SJSA1 (cell line): ENCODE results near the gene DECR2. TPM values are rescaled to one million over a fixed set of nuclear protein-coding genes. Genes with fewer than 3 reads are reported as not detected.

Experiments used
- DNase-seq, 2 experiments: peaks; one replicate each; pipeline ENCODE4 v3.0.0-alpha.2; 2015 to 2020; ENCODE audit warnings: low spot score in 2 of 2, low read depth in 1 of 2
- H3K27ac ChIP-seq: fragments of 250-450 bp; sonication (Bioruptor Pico); 2 replicates; pipeline ENCODE4 v1.5.1; 2020; ENCODE audit warnings: mild to moderate bottlenecking, moderate library complexity
- H3K27me3 ChIP-seq: fragments of 250-450 bp; sonication (Bioruptor Pico); replicated peaks from 2 replicates; pipeline ENCODE4 v1.5.1; 2020; ENCODE audit warnings: mild to moderate bottlenecking, moderate library complexity
- H3K36me3 ChIP-seq: fragments of 250-450 bp; sonication (Bioruptor Pico); 2 replicates; pipeline ENCODE4 v1.5.1; 2020; ENCODE audit warnings: mild to moderate bottlenecking
- H3K4me1 ChIP-seq: fragments of 250-450 bp; sonication (Bioruptor Pico); replicated peaks from 2 replicates; pipeline ENCODE4 v1.6.1; 2021; ENCODE audit warnings: mild to moderate bottlenecking
- H3K4me3 ChIP-seq: fragments of 250-450 bp; sonication (Bioruptor Pico); 2 replicates; pipeline ENCODE4 v1.5.1; 2020; ENCODE audit warnings: mild to moderate bottlenecking
- H3K9me3 ChIP-seq: fragments of 250-450 bp; sonication (Bioruptor Pico); replicated peaks from 2 replicates; pipeline ENCODE4 v1.5.1; 2020; ENCODE audit warnings: mild to moderate bottlenecking
- total RNA-seq: library from RNA; depleted of rRNA; stranded (reverse); fragments of >200 nt; shearing (Covaris generic); gene quantifications from 2 replicates; pipeline ENCODE4 v1.2.3, GENCODE V29; 2014

DECR2 gene
- total RNA-seq, 1 experiment from 2014 or later = 5.8 TPM

GRCh38 chr16:396199-396598 lies 5.5 kb upstream of the DECR2 start:
- Histone ChIP-seq H3K27ac (no peak overlapping the region), H3K4me3 (no peak overlapping the region; the same call in 1 of the 2 replicates), H3K4me1 (peaks cover 18% of the 10 kb centered on the region)

GRCh38 chr16:396605-397004 lies 5.1 kb upstream of the DECR2 start:
- H3K27ac ChIP-seq = no peak overlapping the region
- no peaks in the 10 kb centered on the region for H3K27me3 ChIP-seq
- H3K4me3 ChIP-seq = peak overlapping the region; percentile 77
- peaks cover 8% of the 10 kb centered on the region; the same call in 1 of the 2 replicates for H3K9me3 ChIP-seq
- H3K36me3 ChIP-seq = peaks cover 20% of the 10 kb centered on the region
- peak in 1 of 2 experiments; percentile 36 for DNase-seq
- peaks cover 18% of the 10 kb centered on the region for H3K4me1 ChIP-seq

More at GRCh38 chr16:396199-396598, 5.5 kb upstream of the DECR2 start:
- Histone ChIP-seq H3K27me3 (no peaks in the 10 kb centered on the region), H3K9me3 (peaks cover 5% of the 10 kb centered on the region; the same call in 1 of the 2 replicates), H3K36me3 (peaks cover 17% of the 10 kb centered on the region)
- no peak for DNase-seq

DNA sequence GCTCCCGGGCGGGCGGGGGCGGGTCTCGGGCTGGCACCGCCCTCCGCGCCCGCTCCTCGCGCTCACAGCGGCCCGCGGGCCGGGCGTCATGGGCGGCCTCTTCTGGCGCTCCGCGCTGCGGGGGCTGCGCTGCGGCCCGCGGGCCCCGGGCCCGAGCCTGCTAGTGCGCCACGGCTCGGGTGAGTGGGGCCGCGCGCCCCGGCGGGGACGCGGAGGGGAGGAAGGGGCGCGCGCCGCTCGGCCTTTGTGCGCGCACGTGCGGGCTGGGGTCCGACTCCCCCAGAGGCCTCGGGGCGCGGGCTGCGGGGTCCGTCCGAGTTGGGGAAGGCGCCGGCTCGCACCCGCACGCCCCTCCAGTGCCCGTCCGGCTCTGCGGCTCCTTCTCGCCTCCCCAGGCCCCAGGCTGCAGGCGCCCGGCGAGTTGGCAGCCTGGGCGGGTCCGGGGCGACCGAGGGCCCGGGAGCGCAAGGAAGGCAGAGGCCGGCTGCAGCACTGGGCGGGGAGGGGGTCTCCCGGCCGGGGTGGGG lies 4.5 kb upstream of the DECR2 start, which contains the start of gene NME4:
TSS of gene NME4 (plus strand) at position 65 of the 527 bp plus-strand sequence. CDS start at position 89, 24 bp downstream.
- peak within 1 kb of the TSS; percentile 77 for H3K4me3 ChIP-seq
- peak; percentile 23 to 53 for DNase-seq
- H3K27me3 ChIP-seq = no peaks in the 10 kb centered on the region
- no peak within 1 kb of the TSS for H3K27ac ChIP-seq
- peaks cover 3% of the 10 kb centered on the region; the same call in 1 of the 2 replicates for H3K9me3 ChIP-seq
- peaks cover 18% of the 10 kb centered on the region for H3K4me1 ChIP-seq
- peaks cover 20% of the 10 kb centered on the region for H3K36me3 ChIP-seq

DNA sequence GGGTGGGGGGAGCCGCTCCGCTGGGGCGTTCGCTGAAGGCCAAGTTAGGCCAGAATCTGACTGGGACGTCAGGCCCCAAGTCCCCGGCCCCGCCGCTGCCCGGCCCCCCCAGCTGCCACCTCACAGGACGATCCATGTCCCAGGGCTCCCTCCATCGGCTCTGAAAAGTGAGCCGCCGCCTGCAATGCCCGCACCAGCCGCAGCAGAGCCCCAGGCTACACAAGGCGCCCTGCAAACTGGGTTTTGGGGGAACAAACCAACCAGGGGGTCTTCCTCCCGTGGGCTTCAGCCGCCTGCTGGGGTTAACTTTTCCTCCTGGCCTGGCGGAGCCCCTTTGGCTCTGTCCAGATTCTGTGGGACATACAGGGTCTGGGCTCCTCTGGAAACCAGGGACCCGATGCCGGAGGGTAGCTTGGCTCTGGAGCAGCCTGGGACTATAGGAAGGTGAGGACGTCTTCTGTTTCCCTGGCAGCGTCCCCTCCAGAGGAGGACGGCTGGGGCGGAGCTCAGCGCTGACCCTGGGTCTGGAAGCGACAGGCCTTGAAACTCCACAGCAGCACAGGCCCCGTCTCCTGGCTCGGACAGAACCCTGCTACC lies 3.9 kb upstream of the DECR2 start:
- Histone ChIP-seq H3K27ac (no peak overlapping the region), H3K4me3 (no peak overlapping the region), H3K36me3 (peaks cover 20% of the 10 kb centered on the region), H3K27me3 (no peaks in the 10 kb centered on the region), H3K4me1 (peaks cover 18% of the 10 kb centered on the region), H3K9me3 (peaks cover 3% of the 10 kb centered on the region; the same call in 1 of the 2 replicates)
- DNase-seq = peak in 1 of 2 experiments; percentile 75

DNA sequence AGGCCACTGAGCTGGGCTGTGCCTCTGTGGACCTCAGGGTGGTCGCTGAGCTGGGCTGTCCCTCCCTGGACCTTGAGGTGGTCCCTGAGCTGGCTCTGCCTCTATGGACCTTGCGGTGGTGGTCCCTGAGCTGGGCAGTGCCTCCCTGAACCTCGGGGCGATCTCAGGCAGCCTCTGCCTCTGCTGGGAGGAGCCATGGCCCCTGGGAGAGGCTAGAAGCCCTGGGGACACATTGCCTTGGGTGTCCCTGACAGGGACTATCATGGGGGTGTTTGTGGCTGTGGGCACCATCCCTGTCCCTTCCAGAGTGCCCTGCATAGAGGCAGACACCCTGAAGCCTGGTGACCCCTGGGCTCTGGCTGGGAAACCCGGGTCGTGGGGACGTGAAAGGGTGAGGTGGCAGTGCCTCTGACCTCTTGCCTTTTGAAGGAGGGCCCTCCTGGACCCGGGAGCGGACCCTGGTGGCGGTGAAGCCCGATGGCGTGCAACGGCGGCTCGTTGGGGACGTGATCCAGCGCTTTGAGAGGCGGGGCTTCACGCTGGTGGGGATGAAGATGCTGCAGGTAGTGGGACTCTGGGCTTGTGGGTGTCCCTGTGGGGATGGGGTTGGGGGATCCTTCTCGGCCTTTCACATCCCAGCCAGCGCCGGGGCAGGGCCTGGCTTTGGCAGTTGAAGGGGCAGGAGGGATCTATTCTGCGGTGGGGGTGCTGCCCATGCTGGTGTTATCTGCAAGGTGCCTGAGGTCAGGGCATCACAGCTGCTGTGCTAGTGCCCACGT lies 2.9 kb upstream of the DECR2 start:
- no peak overlapping the region for H3K27ac ChIP-seq
- peaks cover 20% of the 10 kb centered on the region for H3K36me3 ChIP-seq
- H3K27me3 ChIP-seq = no peaks in the 10 kb centered on the region
- H3K9me3 ChIP-seq = peaks cover 3% of the 10 kb centered on the region; the same call in 1 of the 2 replicates
- no peak for DNase-seq
- no peak overlapping the region for H3K4me3 ChIP-seq
- H3K4me1 ChIP-seq = peaks cover 18% of the 10 kb centered on the region

DNA sequence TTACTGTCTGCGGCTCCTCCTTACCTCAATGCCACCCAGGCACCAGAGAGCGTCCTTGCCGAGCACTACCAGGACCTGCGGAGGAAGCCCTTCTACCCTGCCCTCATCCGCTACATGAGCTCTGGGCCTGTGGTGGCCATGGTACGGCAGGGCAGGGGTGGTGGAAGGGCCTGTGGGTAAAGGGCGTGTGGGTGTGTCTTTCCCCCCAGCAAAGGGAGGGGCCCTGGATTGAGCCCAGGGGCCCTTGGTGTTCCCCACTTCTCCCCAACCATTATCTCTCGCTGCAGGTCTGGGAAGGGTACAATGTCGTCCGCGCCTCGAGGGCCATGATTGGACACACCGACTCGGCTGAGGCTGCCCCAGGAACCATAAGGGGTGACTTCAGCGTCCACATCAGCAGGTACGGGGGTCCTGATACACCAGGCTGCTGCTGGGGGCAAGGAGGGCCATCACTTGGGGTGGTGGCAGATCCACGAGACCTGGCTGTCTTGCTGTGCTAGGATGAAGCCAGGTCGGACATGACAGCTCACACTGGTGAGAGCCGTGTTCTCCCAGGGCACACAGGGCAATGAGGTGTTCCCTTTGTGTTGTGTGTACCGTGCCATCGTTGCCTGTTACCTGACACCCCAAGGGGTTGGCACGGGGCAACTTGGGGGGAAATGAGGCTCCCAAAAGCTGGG lies 2.2 kb upstream of the DECR2 start:
- peaks cover 20% of the 10 kb centered on the region for H3K36me3 ChIP-seq
- H3K4me1 ChIP-seq = peaks cover 18% of the 10 kb centered on the region
- DNase-seq = no peak
- H3K9me3 ChIP-seq = peaks cover 3% of the 10 kb centered on the region; the same call in 1 of the 2 replicates
- H3K4me3 ChIP-seq = no peak overlapping the region
- no peak overlapping the region for H3K27ac ChIP-seq
- no peaks in the 10 kb centered on the region for H3K27me3 ChIP-seq

- peak overlapping the region; percentile 94 for H3K4me3 ChIP-seq
- H3K27me3 ChIP-seq = no peaks in the 10 kb centered on the region
- H3K4me1 ChIP-seq = peaks cover 18% of the 10 kb centered on the region
- DNase-seq = no peak
- peaks cover 3% of the 10 kb centered on the region; the same call in 1 of the 2 replicates for H3K9me3 ChIP-seq
- peaks cover 20% of the 10 kb centered on the region for H3K36me3 ChIP-seq
- no peak overlapping the region for H3K27ac ChIP-seq
Measured at GRCh38 chr16:400061-400591, 1.6 kb upstream of the DECR2 start.

GRCh38 chr16:404971-405486 lies 3.3 kb downstream of the DECR2 start:
- H3K4me1 ChIP-seq = peaks cover 9% of the 10 kb centered on the region
- H3K4me3 ChIP-seq = no peak overlapping the region
- H3K27me3 ChIP-seq = no peaks in the 10 kb centered on the region
- H3K36me3 ChIP-seq = peaks cover 11% of the 10 kb centered on the region
- DNase-seq = no peak
- H3K27ac ChIP-seq = no peak overlapping the region
- 0 out of 2 replicates have a peak, but pooled peaks cover 3% of the 10 kb centered on the region for H3K9me3 ChIP-seq

- Histone ChIP-seq H3K27me3 (no peaks in the 10 kb centered on the region), H3K36me3 (peaks cover 4% of the 10 kb centered on the region; the same call in 1 of the 2 replicates), H3K9me3 (0 out of 2 replicates have a peak, but pooled peaks cover 3% of the 10 kb centered on the region), H3K4me1 (peaks cover under 1% of the 10 kb centered on the region; the same call in 1 of the 2 replicates), H3K4me3 (no peak overlapping the region), H3K27ac (no peak overlapping the region)
- DNase-seq = no peak
Measured at GRCh38 chr16:405548-406506, 4.1 kb downstream of the DECR2 start.

- no peak for DNase-seq
- no peaks in the 10 kb centered on the region for H3K4me1 ChIP-seq
- no peak overlapping the region for H3K4me3 ChIP-seq
- H3K9me3 ChIP-seq = no peaks in the 10 kb centered on the region
- H3K27me3 ChIP-seq = no peaks in the 10 kb centered on the region
- no peak overlapping the region for H3K27ac ChIP-seq
- no peaks in the 10 kb centered on the region for H3K36me3 ChIP-seq
Measured at GRCh38 chr16:407253-407652, 5.6 kb downstream of the DECR2 start.

- no peak overlapping the region for H3K27ac ChIP-seq
Measured at GRCh38 chr16:410516-411178, 9.0 kb downstream of the DECR2 start.

More at GRCh38 chr16:410516-411178, 9.0 kb downstream of the DECR2 start:
- no peaks in the 10 kb centered on the region for H3K9me3 ChIP-seq
- DNase-seq = no peak
- no peaks in the 10 kb centered on the region for H3K4me1 ChIP-seq
- H3K36me3 ChIP-seq = no peaks in the 10 kb centered on the region
- no peak overlapping the region for H3K4me3 ChIP-seq
- H3K27me3 ChIP-seq = no peaks in the 10 kb centered on the region
